Fibroblast of lung (primary cell): Measurements from ENCODE around the gene SNX13. TPM values are rescaled to one million over a fixed set of nuclear protein-coding genes. Genes with fewer than 3 reads are reported as not detected.

Experiments
- DNase-seq, 2 donors: peaks; one replicate each; pipeline versions ENCODE4 v3.0.0 to v3.0.0-alpha.2; 2010; ENCODE audit warnings: low read depth in 2 of 2
- H2AFZ ChIP-seq: 2 replicates; pipeline ENCODE4 v1.5.1; 2012; ENCODE audit warnings: low read length, control low read depth, inconsistent platforms
- H3K27ac ChIP-seq: 2 replicates; pipeline ENCODE4 v1.5.1; 2011; ENCODE audit warnings: low read length, control low read depth; ENCODE audit not compliant: insufficient read depth
- H3K27me3 ChIP-seq: 2 replicates; pipeline ENCODE4 v1.5.1; 2011; ENCODE audit warnings: mild to moderate bottlenecking, low read length; ENCODE audit not compliant: control insufficient read depth, insufficient read depth
- H3K36me3 ChIP-seq: 2 replicates; pipeline ENCODE4 v1.5.1; 2011; ENCODE audit warnings: low read length; ENCODE audit not compliant: control insufficient read depth, insufficient read depth
- H3K4me1 ChIP-seq: 2 replicates; pipeline ENCODE4 v1.5.1; 2011; ENCODE audit warnings: low read length; ENCODE audit not compliant: control insufficient read depth, insufficient read depth; ENCODE audit errors: extremely low read depth
- H3K4me2 ChIP-seq: 2 replicates; pipeline ENCODE4 v1.5.1; 2011; ENCODE audit warnings: low read length, control low read depth; ENCODE audit not compliant: insufficient read depth; ENCODE audit errors: extremely low read depth
- H3K4me3 ChIP-seq, 4 experiments: fragments of 200-600 bp in 1 of 4; sonication (generic) in 1 of 4; replicated peaks in 1 of 4; 2 replicates each; pipeline ENCODE4 v1.5.1; 2011 to 2016; ENCODE audit warnings: low read length in 4 of 4, low read depth in 3 of 4, mild to moderate bottlenecking in 3 of 4, control low read depth in 2 of 4, inconsistent platforms in 1 of 4, mixed read lengths in 1 of 4; ENCODE audit not compliant: insufficient read depth in 1 of 4; ENCODE audit errors: control extremely low read depth in 1 of 4
- H3K79me2 ChIP-seq: 2 replicates; pipeline ENCODE4 v1.5.1; 2012; ENCODE audit warnings: mild to moderate bottlenecking, low read length, inconsistent platforms; ENCODE audit not compliant: control insufficient read depth, insufficient read depth
- H3K9ac ChIP-seq: 2 replicates; pipeline ENCODE4 v1.5.1; 2011; ENCODE audit warnings: mild to moderate bottlenecking, low read length, control low read depth; ENCODE audit not compliant: insufficient read depth
- H3K9me3 ChIP-seq: 2 replicates; pipeline ENCODE4 v1.5.1; 2012; ENCODE audit warnings: low read depth, low read length; ENCODE audit not compliant: control insufficient read depth, insufficient read depth
- H4K20me1 ChIP-seq: 2 replicates; pipeline ENCODE4 v1.5.1; 2011; ENCODE audit warnings: low read length; ENCODE audit not compliant: control insufficient read depth, insufficient read depth; ENCODE audit errors: extremely low read depth
- EZH2 ChIP-seq: IDR thresholded peaks from 2 replicates; pipeline ENCODE4 v1.5.1; 2012; ENCODE audit warnings: low read length, control low read depth, mild to moderate bottlenecking; ENCODE audit errors: missing control alignments
- polyA plus RNA-seq, 2 donors: library from polyadenylated mRNA; depleted of rRNA in 1 of 2; stranded (reverse) in 1 of 2; unstranded in 1 of 2; fragments of >200 nt; gene quantifications; 2 replicates each; pipeline ENCODE4 v1.2.1, GENCODE V29; 2011 to 2012; ENCODE audit warnings: missing spikeins in 1 of 2
- total RNA-seq: library from RNA; depleted of rRNA; stranded (reverse); fragments of >200 nt; gene quantifications from 2 replicates; pipeline ENCODE4 v1.2.1, GENCODE V29; 2014
- TF ChIP-seq, protein P1 (sequence below), 2 donors: IDR thresholded peaks in 1 of 2; conservative IDR thresholded peaks in 1 of 2; 1 replicate in 1 of 2; 2 replicates in 1 of 2; pipeline ENCODE4 v1.5.1; 2011 to 2012; ENCODE audit warnings: low read length in 2 of 2, control low read depth in 1 of 2, inconsistent platforms in 1 of 2, low read depth in 1 of 2, mild to moderate bottlenecking in 1 of 2

Gene SNX13
- total and polyA plus RNA-seq, 2 donors (not counting 1 experiment from before 2014, with no cell fraction given), result 36.0 to 42.9 TPM

DNA sequence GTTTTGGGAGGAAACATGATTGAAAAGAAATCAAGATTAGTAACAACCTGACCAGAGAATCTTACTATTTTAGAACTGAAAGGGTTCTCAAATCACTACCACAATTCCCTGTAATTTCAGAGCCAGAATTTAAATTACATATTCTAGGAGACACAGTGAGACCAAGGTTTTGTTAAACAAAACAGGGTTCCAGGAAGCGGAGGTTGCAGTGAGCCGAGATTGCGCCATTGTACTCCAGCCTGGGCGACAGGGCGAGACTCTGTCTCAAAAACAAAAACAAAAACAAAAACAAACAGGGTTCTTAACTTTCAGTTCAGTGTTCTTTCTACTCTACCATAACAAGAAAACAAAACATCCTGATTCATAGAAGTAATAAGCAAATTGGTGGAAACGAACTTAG, 57.6 kb downstream of the SNX13 start:
- Histone ChIP-seq H3K9ac (no peak overlapping the region), H4K20me1 (no peaks in the 10 kb centered on the region), H3K4me3 (no peak overlapping the region), H3K27ac (no peak overlapping the region), H2AFZ (no peak overlapping the region), H3K4me2 (no peak overlapping the region), H3K79me2 (no peaks in the 10 kb centered on the region), H3K27me3 (no peaks in the 10 kb centered on the region), H3K9me3 (no peaks in the 10 kb centered on the region), H3K36me3 (no peaks in the 10 kb centered on the region), H3K4me1 (no peaks in the 10 kb centered on the region)
- no peak for TF ChIP-seq EZH2
- TF ChIP-seq, protein P1, sequence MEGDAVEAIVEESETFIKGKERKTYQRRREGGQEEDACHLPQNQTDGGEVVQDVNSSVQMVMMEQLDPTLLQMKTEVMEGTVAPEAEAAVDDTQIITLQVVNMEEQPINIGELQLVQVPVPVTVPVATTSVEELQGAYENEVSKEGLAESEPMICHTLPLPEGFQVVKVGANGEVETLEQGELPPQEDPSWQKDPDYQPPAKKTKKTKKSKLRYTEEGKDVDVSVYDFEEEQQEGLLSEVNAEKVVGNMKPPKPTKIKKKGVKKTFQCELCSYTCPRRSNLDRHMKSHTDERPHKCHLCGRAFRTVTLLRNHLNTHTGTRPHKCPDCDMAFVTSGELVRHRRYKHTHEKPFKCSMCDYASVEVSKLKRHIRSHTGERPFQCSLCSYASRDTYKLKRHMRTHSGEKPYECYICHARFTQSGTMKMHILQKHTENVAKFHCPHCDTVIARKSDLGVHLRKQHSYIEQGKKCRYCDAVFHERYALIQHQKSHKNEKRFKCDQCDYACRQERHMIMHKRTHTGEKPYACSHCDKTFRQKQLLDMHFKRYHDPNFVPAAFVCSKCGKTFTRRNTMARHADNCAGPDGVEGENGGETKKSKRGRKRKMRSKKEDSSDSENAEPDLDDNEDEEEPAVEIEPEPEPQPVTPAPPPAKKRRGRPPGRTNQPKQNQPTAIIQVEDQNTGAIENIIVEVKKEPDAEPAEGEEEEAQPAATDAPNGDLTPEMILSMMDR (conservative IDR thresholded peaks at IDR 0.05 in 1 of 2, IDR thresholded peaks at IDR 0.05 in 1 of 2; ENCODE audit: low read depth in 1 of 2, low read length in 2 of 2), result no peak
- DNase-seq, result no peak

GRCh38 chr7:17879075-17879661, 61.1 kb downstream of the SNX13 start:
- no peaks in the 10 kb centered on the region for H3K27me3 ChIP-seq
- H2AFZ ChIP-seq, result no peak overlapping the region
- H3K4me2 ChIP-seq, result no peak overlapping the region
- no peaks in the 10 kb centered on the region for H3K4me1 ChIP-seq
- H3K36me3 ChIP-seq, result no peaks in the 10 kb centered on the region
- H3K9me3 ChIP-seq, result no peaks in the 10 kb centered on the region
- H3K4me3 ChIP-seq, result no peak overlapping the region
- H4K20me1 ChIP-seq, result no peaks in the 10 kb centered on the region
- H3K9ac ChIP-seq, result no peak overlapping the region
- TF ChIP-seq, protein P1 (conservative IDR thresholded peaks at IDR 0.05 in 1 of 2, IDR thresholded peaks at IDR 0.05 in 1 of 2; ENCODE audit: low read depth in 1 of 2, low read length in 2 of 2), result no peak
- no peak for TF ChIP-seq EZH2
- DNase-seq, result no peak
- no peaks in the 10 kb centered on the region for H3K79me2 ChIP-seq
- no peak overlapping the region for H3K27ac ChIP-seq

- TF ChIP-seq, protein P1 (conservative IDR thresholded peaks at IDR 0.05 in 1 of 2, IDR thresholded peaks at IDR 0.05 in 1 of 2; ENCODE audit: low read depth in 1 of 2, low read length in 2 of 2), result no peak
- no peak for TF ChIP-seq EZH2
- Histone ChIP-seq H3K36me3 (no peaks in the 10 kb centered on the region), H3K79me2 (no peaks in the 10 kb centered on the region)
Observed at GRCh38 chr7:17878627-17879026, 61.7 kb downstream of the SNX13 start.

More at GRCh38 chr7:17878627-17879026, 61.7 kb downstream of the SNX13 start:
- no peak overlapping the region for H2AFZ ChIP-seq
- H3K9me3 ChIP-seq, result no peaks in the 10 kb centered on the region
- no peak for DNase-seq
- H3K4me2 ChIP-seq, result no peak overlapping the region
- H3K4me1 ChIP-seq, result no peaks in the 10 kb centered on the region
- no peak overlapping the region for H3K27ac ChIP-seq
- no peaks in the 10 kb centered on the region for H4K20me1 ChIP-seq
- no peak overlapping the region for H3K9ac ChIP-seq
- H3K27me3 ChIP-seq, result no peaks in the 10 kb centered on the region
- no peak overlapping the region for H3K4me3 ChIP-seq
